Measurements from ENCODE around the gene HK3. TPM values are rescaled to one million over a fixed set of nuclear protein-coding genes. Genes with fewer than 3 reads are reported as not detected.

Gene HK3
- total and polyA plus RNA-seq, 4 donors = 4.3 to 25.5 (median 13.3) TPM

GRCh38 chr5:176865964-176866363 lies 33.2 kb downstream of the HK3 start (continued):
- no peak for TF ChIP-seq EGR1 (IDR thresholded peaks at IDR 0.05; ENCODE audit: low read depth in 2 of 2)
- no peak for TF ChIP-seq NR2F2 (IDR thresholded peaks at IDR 0.05)
- TF ChIP-seq CTCF (IDR thresholded peaks at IDR 0.05; ENCODE audit: low read depth, low read length, missing input control) = no peak
- TF ChIP-seq GABPA (IDR thresholded peaks at IDR 0.05 in 1 of 2, conservative IDR thresholded peaks at IDR 0.05 in 1 of 2) = no peak
- no peak for TF ChIP-seq YY1 (IDR thresholded peaks at IDR 0.05)
- TF ChIP-seq RAD21 (IDR thresholded peaks at IDR 0.05) = no peak
- TF ChIP-seq HNF4G (IDR thresholded peaks at IDR 0.05) = no peak
- TF ChIP-seq SP1 (IDR thresholded peaks at IDR 0.05) = no peak
- no peak for TF ChIP-seq TAF1 (conservative IDR thresholded peaks at IDR 0.05)

GRCh38 chr5:176864755-176865154 lies 34.4 kb downstream of the HK3 start:
- 88% methylated on average over 8 of the region's 8 CpGs for WGBS
- H3K4me3 ChIP-seq (ENCODE audit: low read depth in 1 of 3, low read length in 3 of 3) = no peak overlapping the region
- H3K27me3 ChIP-seq (ENCODE audit: control insufficient read depth in 4 of 4, insufficient read depth in 4 of 4, low read length in 3 of 4) = peaks cover 0 to 14% (median 0%) of the 10 kb centered on the region in 4 donors
- no peaks in the 10 kb centered on the region for H3K36me3 ChIP-seq (ENCODE audit: control insufficient read depth in 4 of 4, insufficient read depth in 3 of 4, low read depth in 1 of 4, low read length in 3 of 4)
- no peak overlapping the region for H3K9ac ChIP-seq (ENCODE audit: low read depth in 1 of 2, low read length in 2 of 2)
- no peak for TF ChIP-seq REST (IDR thresholded peaks at IDR 0.05)
- TF ChIP-seq ATF3 (IDR thresholded peaks at IDR 0.05) = no peak
- no peak for TF ChIP-seq CTCF (IDR thresholded peaks at IDR 0.05; ENCODE audit: low read depth, low read length, missing input control)
- no peak for TF ChIP-seq ZBTB33 (IDR thresholded peaks at IDR 0.05)
- H3K27ac ChIP-seq (ENCODE audit: low read depth in 1 of 2, low read length in 2 of 2) = no peak overlapping the region
- no peaks in the 10 kb centered on the region for H3K9me3 ChIP-seq (ENCODE audit: control insufficient read depth in 4 of 4, low read length in 3 of 4)
- H3K4me1 ChIP-seq (ENCODE audit: control insufficient read depth in 4 of 4, insufficient read depth in 4 of 4, low read length in 3 of 4) = peaks cover 0 to under 1% (median 0%) of the 10 kb centered on the region in 4 donors
- DNase-seq (ENCODE audit: low spot score) = no peak

Data from liver (tissue), 9 donors.